SK-N-SH (cell line): ENCODE measurements around the gene PTPN22. TPM values are rescaled to one million over a fixed set of nuclear protein-coding genes. Genes with fewer than 3 reads are reported as not detected.

Source experiments
- CTCF ChIA-PET: fragments of 300-600, 350-600 bp; formaldehyde crosslinking; extraction: SDS; loops from one replicate; lab custom pipeline; 2021; lab: Yijun Ruan, JAX
- POLR2A ChIA-PET: fragments of 350-600 bp; sonication (Branson Sonifier 250); formaldehyde crosslinking; extraction: SDS; loops from one replicate; lab custom pipeline; 2020; ENCODE audit warnings: antibody characterized with exemption, inconsistent platforms; lab: Yijun Ruan, JAX
- DNase-seq: peaks from one replicate; pipeline ENCODE4 v3.0.0; 2012
- H2AFZ ChIP-seq: fragments of 200-600 bp; sonication (generic); 2 replicates; pipeline ENCODE4 v1.8.1; 2016; ENCODE audit warnings: antibody characterized with exemption, mild to moderate bottlenecking, low read depth
- H3F3A ChIP-seq: fragments of 200-600 bp; sonication (generic); replicated peaks from 2 replicates; pipeline ENCODE3; 2016; ENCODE audit warnings: antibody characterized with exemption, mild to moderate bottlenecking; ENCODE audit not compliant: insufficient read depth
- H3K27ac ChIP-seq, 2 experiments: fragments of 200-500 bp in 1 of 2; fragments of 200-600 bp in 1 of 2; sonication (Bioruptor generic) in 1 of 2; sonication (generic), shearing (Covaris generic) in 1 of 2; 2 replicates each; pipeline versions ENCODE4 v1.5.1 to v1.6.1; 2014 to 2016; ENCODE audit warnings: low read depth in 2 of 2, inconsistent platforms in 1 of 2, low read length in 1 of 2, mild to moderate bottlenecking in 1 of 2, mixed read lengths in 1 of 2
- H3K27me3 ChIP-seq: fragments of 200-600 bp; sonication (generic), shearing (Covaris generic); 2 replicates; pipeline ENCODE4 v1.6.1; 2016; ENCODE audit warnings: mixed run types; ENCODE audit not compliant: insufficient read depth
- H3K36me3 ChIP-seq, 2 experiments: fragments of 200-500 bp in 1 of 2; fragments of 200-600 bp in 1 of 2; sonication (Bioruptor generic) in 1 of 2; sonication (generic) in 1 of 2; replicated peaks in 1 of 2; 2 replicates each; pipeline versions ENCODE3 to v1.5.1; 2014 to 2016; ENCODE audit warnings: low read length in 1 of 2, mild to moderate bottlenecking in 1 of 2; ENCODE audit not compliant: insufficient read depth in 2 of 2, control insufficient read depth in 1 of 2
- H3K4me1 ChIP-seq, 2 experiments: fragments of 200-500 bp in 1 of 2; fragments of 200-600 bp in 1 of 2; sonication (Bioruptor generic) in 1 of 2; sonication (generic), shearing (Covaris generic) in 1 of 2; 2 replicates each; pipeline versions ENCODE4 v1.5.1 to v1.6.1; 2014 to 2016; ENCODE audit warnings: low read depth in 1 of 2, low read length in 1 of 2, mixed run types in 1 of 2; ENCODE audit not compliant: insufficient read depth in 2 of 2, control insufficient read depth in 1 of 2
- H3K4me2 ChIP-seq: fragments of 200-600 bp; sonication (generic), shearing (Covaris generic); 2 replicates; pipeline ENCODE4 v1.6.1; 2017; ENCODE audit warnings: mixed run types
- H3K4me3 ChIP-seq, 2 experiments: fragments of 200-500 bp in 1 of 2; fragments of 200-600 bp in 1 of 2; sonication (Bioruptor generic) in 1 of 2; sonication (generic), shearing (Covaris generic) in 1 of 2; 2 replicates each; pipeline versions ENCODE4 v1.5.1 to v1.8.1; 2014 to 2016; ENCODE audit warnings: low read depth in 2 of 2, inconsistent platforms in 1 of 2, low read length in 1 of 2, mild to moderate bottlenecking in 1 of 2, mixed read lengths in 1 of 2, moderate library complexity in 1 of 2
- H3K79me2 ChIP-seq: fragments of 200-600 bp; sonication (generic); 2 replicates; pipeline ENCODE4 v1.8.1; 2017; ENCODE audit warnings: mild to moderate bottlenecking; ENCODE audit not compliant: insufficient read depth
- H3K9ac ChIP-seq: fragments of 200-600 bp; sonication (generic); 2 replicates; pipeline ENCODE4 v1.6.1; 2017; ENCODE audit warnings: mixed run types
- H3K9me2 ChIP-seq: fragments of 200-600 bp; sonication (generic); 2 replicates; pipeline ENCODE4 v1.6.1; 2017; ENCODE audit warnings: mixed run types
- H3K9me3 ChIP-seq: fragments of 200-600 bp; sonication (generic); 2 replicates; pipeline ENCODE4 v1.6.1; 2017; ENCODE audit warnings: mixed run types, mild to moderate bottlenecking, moderate library complexity
- H4K20me1 ChIP-seq: fragments of 200-600 bp; sonication (generic); 2 replicates; pipeline ENCODE4 v1.6.1; 2017; ENCODE audit warnings: mild to moderate bottlenecking, mixed run types; ENCODE audit not compliant: insufficient read depth
- CHD2 ChIP-seq: fragments of 150-350 bp; IDR thresholded peaks from 2 replicates; pipeline ENCODE4 v1.6.1; 2018; ENCODE audit warnings: low read length; ENCODE audit not compliant: partially characterized antibody
- CTCF ChIP-seq: fragments of 200-600 bp; sonication (generic); IDR thresholded peaks from 2 replicates; pipeline ENCODE4 v1.6.1; 2017; ENCODE audit warnings: antibody characterized with exemption, mild to moderate bottlenecking, moderate library complexity
- ELF1 ChIP-seq: IDR thresholded peaks from 2 replicates; pipeline ENCODE4 v1.4.0; 2012
- EP300 ChIP-seq, 2 experiments: IDR thresholded peaks; 2 replicates each; pipeline versions ENCODE4 v1.4.0 to v1.6.1; 2012; ENCODE audit warnings: borderline replicate concordance in 1 of 2, low read depth in 1 of 2, low read length in 1 of 2
- EZH2phosphoT487 ChIP-seq: fragments of 200-600 bp; sonication (generic); IDR thresholded peaks from 2 replicates; pipeline ENCODE4 v1.6.1; 2017; ENCODE audit warnings: low read depth, mixed run types, mild to moderate bottlenecking, antibody characterized with exemption, moderate library complexity, borderline replicate concordance
- FOXJ3 ChIP-seq: sonication (generic); formaldehyde crosslinking; IDR thresholded peaks from 2 replicates; pipeline ENCODE4 v1.5.1; 2020; ENCODE audit warnings: mild to moderate bottlenecking, missing genetic modification reagents
- JUND ChIP-seq: IDR thresholded peaks from 2 replicates; pipeline ENCODE4 v1.4.0; 2012
- MAX ChIP-seq: IDR thresholded peaks from 2 replicates; pipeline ENCODE4 v1.4.0; 2012; ENCODE audit warnings: low read depth
- MEF2A ChIP-seq: IDR thresholded peaks from 2 replicates; pipeline ENCODE4 v1.4.0; 2012; ENCODE audit warnings: low read depth, borderline replicate concordance
- MXI1 ChIP-seq: IDR thresholded peaks from 2 replicates; pipeline ENCODE4 v1.6.1; 2012; ENCODE audit warnings: mild to moderate bottlenecking, low read depth, low read length, improper control_type of control experiment
- NFIC ChIP-seq: IDR thresholded peaks from 2 replicates; pipeline ENCODE4 v1.4.0; 2012; ENCODE audit warnings: borderline replicate concordance
- NRF1 ChIP-seq: IDR thresholded peaks from 2 replicates; pipeline ENCODE4 v1.6.1; 2012; ENCODE audit warnings: low read depth, mild to moderate bottlenecking, low read length
- RAD21 ChIP-seq: IDR thresholded peaks from 2 replicates; pipeline ENCODE4 v1.6.1; 2012; ENCODE audit warnings: mild to moderate bottlenecking, low read length
- RCOR1 ChIP-seq: fragments of 150-350 bp; IDR thresholded peaks from 2 replicates; pipeline ENCODE4 v1.6.1; 2017; ENCODE audit warnings: antibody characterized with exemption, low read length
- RXRA ChIP-seq: IDR thresholded peaks from 2 replicates; pipeline ENCODE4 v1.4.0; 2012; ENCODE audit warnings: low read depth, mild to moderate bottlenecking, borderline replicate concordance
- SIN3A ChIP-seq: IDR thresholded peaks from 2 replicates; pipeline ENCODE4 v1.6.1; 2012; ENCODE audit warnings: low read depth, mild to moderate bottlenecking, low read length, moderate library complexity, borderline replicate concordance
- SMC3 ChIP-seq: IDR thresholded peaks from 2 replicates; pipeline ENCODE4 v1.6.1; 2012; ENCODE audit warnings: low read depth, low read length, improper control_type of control experiment
- TAF1 ChIP-seq: IDR thresholded peaks from 2 replicates; pipeline ENCODE4 v1.6.1; 2012; ENCODE audit warnings: low read depth, mild to moderate bottlenecking, low read length, moderate library complexity, borderline replicate concordance
- TEAD4 ChIP-seq: IDR thresholded peaks from 2 replicates; pipeline ENCODE4 v1.4.0; 2012; ENCODE audit warnings: mild to moderate bottlenecking, borderline replicate concordance; ENCODE audit not compliant: insufficient read depth
- USF2 ChIP-seq: fragments of 150-350 bp; IDR thresholded peaks from 2 replicates; pipeline ENCODE4 v1.6.1; 2017; ENCODE audit warnings: antibody characterized with exemption, low read length, low read depth, borderline replicate concordance
- ZBTB33 ChIP-seq: IDR thresholded peaks from 2 replicates; pipeline ENCODE4 v1.4.0; 2012; ENCODE audit warnings: low read depth, borderline replicate concordance
- WGBS: methylation state at CpG from one replicate; pipeline ENCODE4 v1.1.6; 2017; ENCODE audit warnings: low lambda C conversion rate; 5-methylcytosine and 5-hydroxymethylcytosine counted together
- polyA plus RNA-seq, 3 experiments: library from polyadenylated mRNA; depleted of rRNA; stranded (reverse); fragments of >200 nt; gene quantifications; 2 replicates each; pipeline ENCODE4 v1.2.3, GENCODE V29; 2012

The PTPN22 gene
- polyA plus RNA-seq, 1 of the 3 experiments (the other 2 are of a cell fraction): 0.12 TPM

GRCh38 chr1:113858418-113858817, 13.1 kb downstream of the PTPN22 start:
- no peaks in the 10 kb centered on the region for H3K9me3 ChIP-seq
- H3K9ac ChIP-seq: no peak overlapping the region
- no peaks in the 10 kb centered on the region for H3K27me3 ChIP-seq
- no peak overlapping the region for H2AFZ ChIP-seq
- no peak for TF ChIP-seq RXRA
- no peak for TF ChIP-seq CTCF
- TF ChIP-seq EP300 (IDR thresholded peaks at IDR 0.05; ENCODE audit: borderline replicate concordance in 1 of 2, low read depth in 1 of 2, low read length in 1 of 2): no peak
- no peak for TF ChIP-seq TEAD4
- no peak for TF ChIP-seq TAF1
- TF ChIP-seq MEF2A: no peak
- no peak for TF ChIP-seq RAD21
- no peak for TF ChIP-seq NRF1
- no peak for TF ChIP-seq USF2
- no peak for TF ChIP-seq SIN3A
- H3K4me1 ChIP-seq: peaks cover 0 to 29% of the 10 kb centered on the region in 2 experiments; a peak in 2 of 4 replicates
- H3F3A ChIP-seq: peaks cover 4% of the 10 kb centered on the region
- H3K27ac ChIP-seq: no peak overlapping the region
- no peak overlapping the region for H3K4me2 ChIP-seq
- no peaks in the 10 kb centered on the region for H3K79me2 ChIP-seq
- no peak for DNase-seq
- H3K36me3 ChIP-seq: no peaks in the 10 kb centered on the region
- H3K4me3 ChIP-seq: no peak overlapping the region
- no peaks in the 10 kb centered on the region for H4K20me1 ChIP-seq
- CTCF ChIA-PET: interaction anchor here (3.9 kb wide), 1 partner anchor 23 kb away, joined by 14 read pairs; no protein-coding TSS in a partner anchor
- POLR2A ChIA-PET: no interaction called here
- H3K9me2 ChIP-seq: no peaks in the 10 kb centered on the region
- 81% methylated on average over 3 of the region's 3 CpGs for WGBS

- CTCF ChIA-PET: interaction anchor here (3.9 kb wide), 1 partner anchor 22 kb away, joined by 14 read pairs; no protein-coding TSS in a partner anchor
- no peaks in the 10 kb centered on the region for H3K27me3 ChIP-seq
- peaks cover 0 to 29% of the 10 kb centered on the region in 2 experiments; a peak in 2 of 4 replicates for H3K4me1 ChIP-seq
- H3K9me3 ChIP-seq: no peaks in the 10 kb centered on the region
- no peaks in the 10 kb centered on the region for H3K36me3 ChIP-seq
- no peak overlapping the region for H2AFZ ChIP-seq
- peaks cover 4% of the 10 kb centered on the region for H3F3A ChIP-seq
- H4K20me1 ChIP-seq: no peaks in the 10 kb centered on the region
- DNase-seq: no peak
- H3K4me3 ChIP-seq: no peak overlapping the region
- H3K4me2 ChIP-seq: no peak overlapping the region
- no peak for TF ChIP-seq ZBTB33
- no peak for TF ChIP-seq RCOR1
- no peak for TF ChIP-seq JUND
- TF ChIP-seq MXI1: no peak
- no peak for TF ChIP-seq SIN3A
- TF ChIP-seq EZH2phosphoT487: no peak
- TF ChIP-seq MAX: no peak
- no peak for TF ChIP-seq NFIC
- TF ChIP-seq USF2: no peak
- no peak for TF ChIP-seq FOXJ3 (CRISPR knock-in tag)
- TF ChIP-seq ELF1: no peak
- no peak for TF ChIP-seq SMC3
- no peak for TF ChIP-seq CHD2
- POLR2A ChIA-PET: no interaction called here
- WGBS: 62% methylated on average over 3 of the region's 3 CpGs
- H3K79me2 ChIP-seq: no peaks in the 10 kb centered on the region
- no peak overlapping the region for H3K27ac ChIP-seq
- no peaks in the 10 kb centered on the region for H3K9me2 ChIP-seq
- H3K9ac ChIP-seq: no peak overlapping the region
These were observed 13.7 kb downstream of the PTPN22 start for GRCh38 chr1:113857776-113858175.
